Gastroesophageal sphincter (tissue), 4 donors: ENCODE data around the gene NFE2L3. TPM values are rescaled to one million over a fixed set of nuclear protein-coding genes. Genes with fewer than 3 reads are reported as not detected.
"Not testable (repeated sequence)": the region's sequence is repeated elsewhere in the genome, so short reads cannot be mapped to it uniquely, and the experiment has no call there.

Experiments used
- ATAC-seq: fragments of 150-250 bp; one replicate; pipeline ENCODE4 v1.9.1; 2016; ENCODE audit warnings: mild to moderate bottlenecking, moderate library complexity
- H3K27ac ChIP-seq, 4 donors: fragments of 200-600 bp; sonication (generic) in 3 of 4; 1 replicate in 3 of 4; 2 replicates in 1 of 4; pipeline ENCODE4 v1.5.1; 2016 to 2019
- H3K27me3 ChIP-seq: fragments of 200-600 bp; sonication (generic); one replicate; pipeline ENCODE4 v1.5.1; 2019
- H3K36me3 ChIP-seq, 2 donors: fragments of 200-600 bp; sonication (generic); one replicate each; pipeline ENCODE4 v1.5.1; 2019; ENCODE audit warnings: control low read depth in 1 of 2
- H3K4me1 ChIP-seq, 3 donors: fragments of 200-600 bp; sonication (generic); 1 replicate in 2 of 3; 2 replicates in 1 of 3; pipeline ENCODE4 v1.5.1; 2016 to 2019; ENCODE audit warnings: control low read depth in 2 of 3
- H3K4me3 ChIP-seq, 2 donors: fragments of 200-600 bp; sonication (generic); one replicate each; pipeline ENCODE4 v1.5.1; 2019; ENCODE audit warnings: mild to moderate bottlenecking in 1 of 2, moderate library complexity in 1 of 2
- H3K9me3 ChIP-seq, 3 donors: fragments of 200-600 bp; sonication (generic); one replicate each; pipeline ENCODE4 v1.5.1; 2017 to 2019; ENCODE audit warnings: control low read depth in 2 of 3
- EP300 ChIP-seq: sonication (generic); formaldehyde crosslinking; IDR thresholded peaks from one replicate; pipeline ENCODE4 v1.6.1; 2017; ENCODE audit warnings: antibody characterized with exemption, mild to moderate bottlenecking
- POLR2A ChIP-seq, 2 donors: fragments of 450-650 bp; IDR thresholded peaks; one replicate each; pipeline ENCODE4 v1.6.1; 2017; ENCODE audit warnings: antibody characterized with exemption in 2 of 2, mild to moderate bottlenecking in 2 of 2, moderate library complexity in 1 of 2
- POLR2AphosphoS5 ChIP-seq: sonication (generic); formaldehyde crosslinking; IDR thresholded peaks from one replicate; pipeline ENCODE4 v1.6.1; 2017; ENCODE audit warnings: antibody characterized with exemption
- WGBS, 2 donors: methylation state at CpG; one replicate each; pipeline ENCODE4 v1.1.5; 2018; ENCODE audit warnings: low coverage in 1 of 2; 5-methylcytosine and 5-hydroxymethylcytosine counted together
- total RNA-seq, 4 donors: library from RNA; depleted of rRNA; stranded (reverse); fragments of >200 nt; gene quantifications; one replicate each; pipeline ENCODE4 v1.1.0, GENCODE V29; 2016
- TF ChIP-seq, protein P1 (sequence below), 4 experiments: fragments of 200-600 bp in 2 of 4; fragments of 450-650 bp in 2 of 4; sonication (generic) in 1 of 4; IDR thresholded peaks; one replicate each; pipeline ENCODE4 v1.5.1; 2017 to 2019; ENCODE audit warnings: antibody characterized with exemption in 4 of 4, mild to moderate bottlenecking in 2 of 4, moderate library complexity in 2 of 4

The NFE2L3 gene
- total RNA-seq, 4 donors from 2014 or later, result 0.62 to 4.4 (median 2.2) TPM

DNA sequence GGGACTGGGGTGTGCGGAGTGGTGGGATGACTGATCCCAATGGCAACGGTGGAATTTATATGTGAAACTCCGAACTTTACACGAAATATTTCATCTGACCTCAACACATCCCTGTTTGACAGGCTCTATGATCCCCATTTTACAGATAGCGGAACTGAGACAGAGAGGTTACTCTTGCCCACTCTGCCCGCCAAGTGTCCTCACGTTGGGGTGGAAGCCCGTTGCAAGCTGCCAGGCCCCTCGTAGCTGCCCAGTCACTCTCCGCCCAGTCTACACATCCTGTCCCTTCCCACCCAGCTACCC, 397 bp upstream of the NFE2L3 start:
- Histone ChIP-seq H3K4me1 (peaks cover 0 to 19% (median 0%) of the 10 kb centered on the region in 3 donors), H3K27me3 (peaks cover 57% of the 10 kb centered on the region), H3K27ac (no peak overlapping the region), H3K9me3 (no peaks in the 10 kb centered on the region), H3K36me3 (no peaks in the 10 kb centered on the region), H3K4me3 (peak overlapping the region; percentile 19 to 63)
- no peak for ATAC-seq
- TF ChIP-seq POLR2AphosphoS5 (no peak), POLR2A (IDR thresholded peaks at IDR 0.05) (no peak), EP300 (no peak)
- TF ChIP-seq, protein P1, sequence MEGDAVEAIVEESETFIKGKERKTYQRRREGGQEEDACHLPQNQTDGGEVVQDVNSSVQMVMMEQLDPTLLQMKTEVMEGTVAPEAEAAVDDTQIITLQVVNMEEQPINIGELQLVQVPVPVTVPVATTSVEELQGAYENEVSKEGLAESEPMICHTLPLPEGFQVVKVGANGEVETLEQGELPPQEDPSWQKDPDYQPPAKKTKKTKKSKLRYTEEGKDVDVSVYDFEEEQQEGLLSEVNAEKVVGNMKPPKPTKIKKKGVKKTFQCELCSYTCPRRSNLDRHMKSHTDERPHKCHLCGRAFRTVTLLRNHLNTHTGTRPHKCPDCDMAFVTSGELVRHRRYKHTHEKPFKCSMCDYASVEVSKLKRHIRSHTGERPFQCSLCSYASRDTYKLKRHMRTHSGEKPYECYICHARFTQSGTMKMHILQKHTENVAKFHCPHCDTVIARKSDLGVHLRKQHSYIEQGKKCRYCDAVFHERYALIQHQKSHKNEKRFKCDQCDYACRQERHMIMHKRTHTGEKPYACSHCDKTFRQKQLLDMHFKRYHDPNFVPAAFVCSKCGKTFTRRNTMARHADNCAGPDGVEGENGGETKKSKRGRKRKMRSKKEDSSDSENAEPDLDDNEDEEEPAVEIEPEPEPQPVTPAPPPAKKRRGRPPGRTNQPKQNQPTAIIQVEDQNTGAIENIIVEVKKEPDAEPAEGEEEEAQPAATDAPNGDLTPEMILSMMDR (IDR thresholded peaks at IDR 0.05), result no peak
- 67 to 84% methylated on average over 4 to 9 of the region's 10 CpGs for WGBS, 2 donors

DNA sequence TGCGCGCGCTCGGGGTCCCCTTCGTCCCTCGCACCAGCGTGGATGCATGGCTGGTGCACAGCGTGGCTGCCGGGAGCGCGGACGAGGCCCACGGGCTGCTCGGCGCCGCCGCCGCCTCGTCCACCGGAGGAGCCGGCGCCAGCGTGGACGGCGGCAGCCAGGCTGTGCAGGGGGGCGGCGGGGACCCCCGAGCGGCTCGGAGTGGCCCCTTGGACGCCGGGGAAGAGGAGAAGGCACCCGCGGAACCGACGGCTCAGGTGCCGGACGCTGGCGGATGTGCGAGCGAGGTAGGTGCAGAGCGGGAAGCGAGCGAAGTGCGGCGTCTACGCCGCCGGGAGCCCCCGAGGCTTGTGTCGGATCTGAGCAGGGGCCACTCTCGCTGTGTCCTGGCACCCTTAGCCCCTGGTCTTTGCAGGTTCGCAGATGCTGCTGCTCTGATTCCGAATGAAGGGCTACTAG, 813 bp downstream of the NFE2L3 start:
- Histone ChIP-seq H3K4me1 (peaks cover 0 to 19% (median 0%) of the 10 kb centered on the region in 3 donors), H3K4me3 (peak overlapping the region; percentile 19 to 63), H3K27ac (peak overlapping the region in 1 of 4 donors; percentile 8), H3K27me3 (peaks cover 57% of the 10 kb centered on the region)
- WGBS, 2 donors, result 13 to 20% methylated on average over 1 to 12 of the region's 54 CpGs
- ATAC-seq, result peak; percentile 23
- H3K36me3 ChIP-seq, H3K9me3 ChIP-seq: not testable (repeated sequence)

DNA sequence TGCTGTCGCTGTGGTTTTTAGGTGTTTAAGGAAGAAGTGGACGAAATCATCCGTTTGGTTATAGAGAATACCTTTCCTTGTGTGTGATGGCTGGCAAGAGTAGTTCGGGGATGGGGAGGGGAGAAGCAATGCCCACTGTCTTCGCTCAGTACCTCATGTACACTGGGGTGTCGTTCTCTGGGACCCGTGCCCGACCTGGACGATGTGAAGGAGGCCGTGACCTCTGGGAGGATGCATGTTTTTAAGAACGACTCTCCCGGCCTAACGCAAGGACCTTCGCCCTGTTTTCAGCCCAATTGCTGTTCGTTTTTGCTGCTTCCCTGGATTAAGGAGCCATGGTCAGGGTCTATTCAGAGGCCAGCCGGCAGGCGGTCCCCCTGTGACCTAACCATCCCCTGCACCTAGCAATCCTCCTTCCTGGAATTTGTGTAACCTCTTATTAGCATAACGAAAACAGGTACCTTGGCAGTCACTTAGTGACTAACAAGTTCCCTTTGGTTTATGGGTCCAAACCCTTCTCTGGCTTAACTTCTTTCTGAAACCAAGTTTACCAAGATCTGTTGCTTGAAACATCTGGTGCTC, 1.3 kb downstream of the NFE2L3 start:
- Histone ChIP-seq H3K9me3 (no peaks in the 10 kb centered on the region), H3K36me3 (no peaks in the 10 kb centered on the region), H3K4me1 (peaks cover 0 to 19% (median 0%) of the 10 kb centered on the region in 3 donors), H3K27me3 (peaks cover 57% of the 10 kb centered on the region), H3K27ac (no peak overlapping the region), H3K4me3 (peak overlapping the region in 1 of 2 donors; percentile 63)
- TF ChIP-seq POLR2AphosphoS5, result no peak
- 18 to 32% methylated on average over 4 to 5 of the region's 18 CpGs for WGBS, 2 donors
- ATAC-seq, result no peak

DNA sequence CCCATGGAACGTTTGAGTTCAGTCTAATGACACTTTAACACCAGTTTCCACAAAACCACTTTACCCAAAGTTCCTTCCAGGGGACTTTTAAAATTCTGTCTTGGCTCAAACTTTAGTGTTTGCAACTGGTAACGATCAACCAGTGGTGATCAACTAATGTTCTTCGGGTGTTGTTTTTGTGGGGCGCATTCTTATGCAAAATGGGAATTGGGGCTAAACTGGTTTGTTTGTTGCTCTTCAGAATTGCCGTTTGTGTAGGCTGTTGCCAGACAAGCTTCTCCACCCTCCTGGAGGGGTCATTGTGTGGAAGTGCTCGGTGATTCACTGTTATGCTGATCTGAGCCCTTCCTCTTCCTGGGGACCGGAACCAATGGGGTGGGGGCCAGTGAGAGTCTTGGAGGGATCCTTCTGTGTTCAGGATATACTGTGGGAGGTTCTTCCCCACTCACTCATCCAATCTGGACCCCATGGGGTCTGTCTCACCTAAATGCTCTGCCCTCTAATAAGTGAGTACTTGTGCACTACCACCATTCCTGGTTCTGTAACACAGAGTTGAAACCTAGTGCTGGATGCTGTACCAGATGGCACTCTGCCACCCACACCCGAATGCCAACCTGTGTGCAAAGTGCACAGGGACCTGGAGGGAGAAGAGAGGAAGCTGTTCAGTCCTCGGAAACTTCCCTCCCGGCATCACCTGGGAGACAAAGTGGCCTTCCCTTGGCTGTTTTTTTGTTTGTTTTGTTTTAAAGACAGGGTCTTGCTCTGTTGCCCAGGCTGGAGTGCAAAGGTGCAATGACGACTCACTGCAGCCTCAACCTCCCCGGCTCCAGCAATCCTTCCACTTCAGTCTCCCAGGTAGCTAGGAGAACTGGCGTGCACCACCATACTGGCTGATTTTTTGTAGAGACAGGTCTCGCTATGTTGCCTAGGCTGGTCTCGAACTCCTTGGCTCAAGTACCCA, 2.1 kb downstream of the NFE2L3 start:
- Histone ChIP-seq H3K4me3 (no peak overlapping the region), H3K27ac (no peak overlapping the region), H3K27me3 (peaks cover 64% of the 10 kb centered on the region), H3K9me3 (no peaks in the 10 kb centered on the region), H3K4me1 (peaks cover 0 to 19% (median 0%) of the 10 kb centered on the region in 3 donors), H3K36me3 (no peaks in the 10 kb centered on the region)
- WGBS, 2 donors, result 53 to 61% methylated on average over 6 to 10 of the region's 15 CpGs
- TF ChIP-seq POLR2AphosphoS5 (no peak), EP300 (no peak), POLR2A (IDR thresholded peaks at IDR 0.05) (no peak)
- TF ChIP-seq, protein P1 (IDR thresholded peaks at IDR 0.05), result no peak
- no peak for ATAC-seq

DNA sequence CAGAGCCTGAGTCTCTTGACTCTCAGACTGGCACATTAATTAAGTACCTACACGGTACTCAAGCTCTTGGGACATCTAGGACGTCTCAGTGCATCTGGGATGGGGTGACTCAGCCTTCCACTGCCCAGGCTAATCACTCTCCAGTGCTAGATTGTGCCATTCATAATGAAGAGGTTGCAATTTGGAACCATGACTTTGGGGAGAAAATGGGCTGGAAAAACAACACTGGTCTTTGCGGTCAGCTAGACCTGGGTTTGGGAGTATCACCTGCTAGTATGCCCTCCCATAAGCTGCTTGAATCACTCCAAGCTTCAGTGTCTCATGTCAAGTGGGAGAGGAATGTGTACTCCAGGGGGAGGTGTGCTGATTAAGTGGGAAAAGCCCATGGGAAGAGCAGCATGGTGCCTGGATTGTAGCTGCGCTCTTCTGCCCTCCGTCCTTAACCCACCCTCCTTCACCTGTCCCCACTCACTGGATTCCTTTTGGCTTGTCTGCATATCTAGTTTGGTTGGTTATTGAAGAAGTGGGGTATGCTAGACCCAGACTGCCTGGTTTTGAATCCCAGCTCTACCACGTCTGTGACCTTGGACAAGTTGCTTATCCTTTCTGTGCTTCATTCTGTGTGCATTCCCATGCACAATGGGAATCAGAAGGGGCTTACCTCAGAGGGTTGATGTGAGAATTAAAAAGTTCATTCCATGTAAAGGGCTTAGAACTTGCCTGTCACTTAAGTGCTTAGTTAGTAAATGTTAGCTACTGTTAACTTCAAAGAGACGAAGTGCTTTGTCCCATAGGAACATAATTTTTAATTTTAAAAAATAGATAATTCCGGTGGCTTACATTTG, 3.8 kb downstream of the NFE2L3 start:
- H3K9me3 ChIP-seq, result no peaks in the 10 kb centered on the region
- TF ChIP-seq, protein P1 (IDR thresholded peaks at IDR 0.05), result no peak
- no peak for TF ChIP-seq EP300
- TF ChIP-seq POLR2A (IDR thresholded peaks at IDR 0.05), result no peak
- TF ChIP-seq POLR2AphosphoS5, result no peak
- WGBS, 2 donors, result 48 to 64% methylated on average over 5 to 8 of the region's 8 CpGs
- peaks cover 55% of the 10 kb centered on the region for H3K27me3 ChIP-seq
- ATAC-seq, result no peak
- no peak overlapping the region for H3K27ac ChIP-seq
- no peak overlapping the region for H3K4me3 ChIP-seq
- peaks cover 0 to 19% (median 0%) of the 10 kb centered on the region in 3 donors for H3K4me1 ChIP-seq
- no peaks in the 10 kb centered on the region for H3K36me3 ChIP-seq
